ENCODE measurements around the gene TIGD2.
"Not testable (repeated sequence)": the region's sequence is repeated elsewhere in the genome, so short reads cannot be mapped to it uniquely, and the experiment has no call there.

TIGD2 gene

GRCh38 chr4:89134775-89135319 lies 23.5 kb downstream of the TIGD2 start:
- no peaks in the 10 kb centered on the region for H3K4me1 Mint-ChIP-seq
- no peaks in the 10 kb centered on the region for H3K36me3 Mint-ChIP-seq
- no peak for DNase-seq
- no peak overlapping the region for H3K27ac Mint-ChIP-seq
- H3K4me3 Mint-ChIP-seq, result no peak overlapping the region
- no peaks in the 10 kb centered on the region for H3K27me3 Mint-ChIP-seq
- H3K9me3 Mint-ChIP-seq, result no peaks in the 10 kb centered on the region
- ATAC-seq (replicated peaks), result no peak

DNA sequence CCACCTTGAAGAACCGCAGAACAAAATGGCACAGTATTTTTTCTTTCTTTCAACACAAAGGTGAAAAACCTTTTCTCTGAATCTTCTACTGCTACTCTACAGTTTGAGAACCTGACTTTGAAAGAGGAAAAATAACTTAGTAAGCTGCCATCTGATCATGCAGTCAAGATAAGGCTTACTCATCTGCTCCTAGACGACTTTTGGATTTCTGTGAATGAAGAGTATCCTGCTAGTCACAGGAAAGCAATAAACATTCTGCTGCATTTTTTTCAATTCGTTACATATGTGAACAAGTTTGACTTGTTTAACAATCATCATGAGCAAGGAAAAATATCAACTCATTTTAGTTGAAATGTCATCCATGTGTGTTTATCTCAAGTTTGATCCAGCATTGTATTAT lies 25.2 kb downstream of the TIGD2 start:
- no peak overlapping the region for H3K4me3 Mint-ChIP-seq
- H3K9me3 Mint-ChIP-seq, result no peaks in the 10 kb centered on the region
- DNase-seq, result no peak
- H3K4me1 Mint-ChIP-seq, result no peaks in the 10 kb centered on the region
- H3K27me3 Mint-ChIP-seq, result no peaks in the 10 kb centered on the region
- H3K27ac Mint-ChIP-seq, result no peak overlapping the region
- no peaks in the 10 kb centered on the region for H3K36me3 Mint-ChIP-seq
- no peak for ATAC-seq (replicated peaks)

DNA sequence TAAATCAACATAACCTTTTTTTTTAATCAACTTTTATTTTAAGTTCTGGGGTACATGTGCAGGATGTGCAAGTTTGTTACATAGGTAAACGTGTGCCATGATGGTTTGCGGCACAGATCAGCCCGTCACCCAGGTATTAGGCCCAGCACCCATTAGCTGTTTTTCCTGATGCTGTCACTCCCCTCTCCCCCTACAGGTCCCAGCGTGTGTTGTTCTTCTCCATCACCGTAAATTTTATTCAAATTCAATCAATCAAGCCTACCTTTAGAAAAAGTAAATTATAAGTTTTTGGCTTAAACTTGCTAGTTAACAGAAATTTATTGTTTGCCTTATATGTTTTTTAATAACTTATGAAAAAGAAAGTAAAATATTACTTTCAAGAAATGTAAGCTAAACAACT lies 25.9 kb downstream of the TIGD2 start:
- Mint-ChIP-seq H3K36me3 (no peaks in the 10 kb centered on the region), H3K4me3 (no peak overlapping the region), H3K27me3 (no peaks in the 10 kb centered on the region), H3K4me1 (no peaks in the 10 kb centered on the region), H3K27ac (no peak overlapping the region), H3K9me3 (no peaks in the 10 kb centered on the region)
- ATAC-seq (replicated peaks) (no peak), DNase-seq (no peak)

GRCh38 chr4:89137695-89138094 lies 26.4 kb downstream of the TIGD2 start:
- Mint-ChIP-seq H3K27ac (no peak overlapping the region), H3K27me3 (no peaks in the 10 kb centered on the region), H3K4me3 (no peak overlapping the region), H3K9me3 (no peaks in the 10 kb centered on the region), H3K36me3 (no peaks in the 10 kb centered on the region), H3K4me1 (no peaks in the 10 kb centered on the region)
- ATAC-seq (replicated peaks) (no peak), DNase-seq (no peak)

GRCh38 chr4:89140168-89140759 lies 28.9 kb downstream of the TIGD2 start:
- no peak for DNase-seq
- peaks cover 7 to 8% of the 10 kb centered on the region in 2 donors for H3K9me3 Mint-ChIP-seq
- no peak for ATAC-seq (replicated peaks)

GRCh38 chr4:89142691-89143669 lies 31.6 kb downstream of the TIGD2 start:
- no peak overlapping the region for H3K27ac Mint-ChIP-seq
- no peaks in the 10 kb centered on the region for H3K36me3 Mint-ChIP-seq
- ATAC-seq (replicated peaks), result no peak
- DNase-seq, result no peak
- H3K4me3 Mint-ChIP-seq, result no peak overlapping the region
- no peaks in the 10 kb centered on the region for H3K27me3 Mint-ChIP-seq
- no peaks in the 10 kb centered on the region for H3K4me1 Mint-ChIP-seq
- H3K9me3 Mint-ChIP-seq, result peaks cover 9 to 10% of the 10 kb centered on the region in 2 donors

More at GRCh38 chr4:89140168-89140759, 28.9 kb downstream of the TIGD2 start:
- H3K27ac Mint-ChIP-seq, result no peak overlapping the region
- H3K4me1 Mint-ChIP-seq, result no peaks in the 10 kb centered on the region
- H3K36me3 Mint-ChIP-seq, result no peaks in the 10 kb centered on the region
- H3K27me3 Mint-ChIP-seq, result no peaks in the 10 kb centered on the region
- no peak overlapping the region for H3K4me3 Mint-ChIP-seq

DNA sequence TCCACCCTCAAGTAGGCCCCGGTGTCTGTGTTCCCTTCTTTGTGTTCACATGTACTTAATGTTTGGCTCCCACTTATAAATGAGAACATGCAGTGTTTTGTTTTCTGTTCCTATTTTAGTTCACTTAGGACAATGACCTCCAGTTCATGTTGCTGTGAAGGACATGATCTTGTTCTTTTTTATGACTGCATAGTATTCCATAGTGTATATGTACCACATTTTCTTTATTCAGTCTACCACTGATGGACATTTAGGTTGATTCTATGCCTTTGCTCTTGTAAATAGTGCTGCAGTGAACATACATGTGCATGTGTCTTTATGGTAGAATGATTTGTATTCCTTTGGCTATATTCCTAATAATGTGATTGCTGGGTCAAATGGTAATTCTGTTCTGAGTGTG lies 33.3 kb downstream of the TIGD2 start:
- not testable (repeated sequence) for ATAC-seq (replicated peaks); H3K27ac Mint-ChIP-seq; H3K36me3 Mint-ChIP-seq; H3K27me3 Mint-ChIP-seq; DNase-seq; H3K4me3 Mint-ChIP-seq; H3K4me1 Mint-ChIP-seq; H3K9me3 Mint-ChIP-seq

DNA sequence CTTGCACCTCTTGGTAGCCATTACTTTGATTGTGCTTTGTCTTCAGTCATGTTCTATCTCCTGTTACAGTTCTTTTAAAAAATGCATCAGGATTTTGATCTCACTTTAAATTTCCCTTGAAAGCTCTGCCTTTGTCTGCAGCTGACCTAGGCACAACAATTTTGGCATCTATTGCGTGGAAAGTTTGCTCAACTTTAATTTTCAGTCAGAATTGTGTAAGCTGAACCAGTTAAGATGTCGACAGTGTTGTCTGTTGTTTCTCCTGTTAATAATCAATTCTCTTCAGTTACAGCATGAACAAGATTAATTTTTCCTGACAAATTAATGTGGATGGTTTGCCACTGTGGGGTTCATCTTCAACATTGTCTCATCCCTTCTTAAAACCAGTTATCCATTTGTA lies 34.9 kb downstream of the TIGD2 start:
- Mint-ChIP-seq H3K4me1 (no peaks in the 10 kb centered on the region), H3K4me3 (no peak overlapping the region), H3K36me3 (no peaks in the 10 kb centered on the region), H3K27ac (no peak overlapping the region), H3K9me3 (peaks cover 9 to 13% of the 10 kb centered on the region in 2 donors), H3K27me3 (no peaks in the 10 kb centered on the region)
- no peak for DNase-seq
- ATAC-seq (replicated peaks), result no peak

- ATAC-seq (replicated peaks), result no peak
- Mint-ChIP-seq H3K9me3 (peaks cover 0 to 5% of the 10 kb centered on the region in 2 donors), H3K4me1 (no peaks in the 10 kb centered on the region), H3K36me3 (peaks cover 0 to 3% of the 10 kb centered on the region in 2 donors), H3K27me3 (no peaks in the 10 kb centered on the region), H3K4me3 (no peak overlapping the region), H3K27ac (no peak overlapping the region)
- DNase-seq, result no peak
Measured at GRCh38 chr4:89152972-89153371, 41.6 kb downstream of the TIGD2 start.

DNA sequence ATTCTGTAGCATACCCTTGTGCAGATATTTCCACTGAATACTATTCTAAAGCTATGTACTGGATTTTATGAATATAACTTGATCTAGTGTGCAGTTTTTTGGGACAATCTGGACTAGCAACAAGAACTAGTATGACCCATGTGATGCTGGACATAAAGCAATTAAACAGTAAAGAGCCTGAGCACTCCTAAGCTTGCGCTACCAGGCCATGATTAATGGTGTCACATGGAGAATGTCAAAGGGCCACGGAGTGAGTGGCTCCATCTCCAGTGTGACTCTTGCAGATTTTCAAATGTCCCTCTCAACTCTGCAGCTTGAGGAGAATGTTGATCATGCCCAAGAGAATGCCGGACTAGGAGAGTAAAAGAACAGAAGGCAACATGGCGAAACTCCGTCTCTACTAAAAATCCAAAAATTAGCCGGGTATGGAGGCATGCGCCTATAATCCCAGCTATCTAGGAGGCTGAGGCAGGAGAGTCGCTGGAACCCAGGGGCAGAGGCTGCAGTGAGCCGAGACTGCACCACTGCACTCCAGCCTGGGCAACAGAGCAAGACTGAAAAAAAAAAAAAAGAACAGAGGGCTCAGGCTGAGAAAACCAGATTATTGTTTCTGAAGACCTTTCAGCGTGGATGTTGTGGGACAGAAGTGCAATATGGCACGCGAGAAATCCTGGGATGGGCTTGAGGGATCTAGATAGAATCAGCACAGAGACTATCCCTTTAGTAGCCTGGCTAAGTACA lies 45.0 kb downstream of the TIGD2 start:
- Mint-ChIP-seq H3K4me3 (no peak overlapping the region), H3K9me3 (peaks cover 0 to 2% of the 10 kb centered on the region in 2 donors), H3K27ac (no peak overlapping the region), H3K36me3 (peaks cover 0 to 3% of the 10 kb centered on the region in 2 donors), H3K27me3 (peaks cover 0 to 1% of the 10 kb centered on the region in 2 donors), H3K4me1 (no peaks in the 10 kb centered on the region)
- ATAC-seq (replicated peaks), result no peak
- DNase-seq, result no peak

GRCh38 chr4:89157488-89158024 lies 46.2 kb downstream of the TIGD2 start:
- Mint-ChIP-seq H3K4me3 (no peak overlapping the region), H3K27ac (no peak overlapping the region), H3K4me1 (no peaks in the 10 kb centered on the region), H3K36me3 (no peaks in the 10 kb centered on the region), H3K27me3 (peaks cover 0 to 5% of the 10 kb centered on the region in 2 donors), H3K9me3 (no peaks in the 10 kb centered on the region)
- no peak for DNase-seq
- ATAC-seq (replicated peaks), result no peak

DNA sequence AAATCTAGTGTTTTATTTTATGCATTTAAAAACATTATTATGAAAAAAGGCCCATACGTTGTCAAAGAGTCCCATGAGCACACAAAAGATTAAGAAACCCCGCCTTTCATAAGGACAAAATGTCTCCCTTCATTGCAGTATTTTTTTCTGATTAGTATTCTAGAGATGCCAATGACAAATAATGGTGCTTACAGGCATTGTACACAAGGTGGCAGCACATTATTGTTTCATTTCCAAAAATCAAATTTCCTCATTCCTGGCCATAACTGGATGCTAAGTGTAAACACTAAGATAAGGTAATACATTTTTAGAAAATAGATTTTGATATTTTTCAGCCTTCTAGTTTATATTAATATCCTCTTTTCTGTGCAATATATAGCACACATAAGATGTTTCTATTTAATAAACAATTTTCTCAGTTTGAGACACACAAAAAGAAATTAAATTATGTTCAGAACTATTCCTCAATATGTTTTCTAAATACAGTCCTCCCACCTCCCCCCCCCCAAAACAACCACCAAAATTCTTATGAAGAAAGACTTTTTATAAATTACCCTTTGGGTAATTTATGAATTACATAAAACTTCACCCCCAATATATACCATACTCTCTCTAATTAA lies 47.7 kb downstream of the TIGD2 start:
- H3K4me1 Mint-ChIP-seq, result no peaks in the 10 kb centered on the region
- peak; percentile 27 to 33 for ATAC-seq (replicated peaks)

DNA sequence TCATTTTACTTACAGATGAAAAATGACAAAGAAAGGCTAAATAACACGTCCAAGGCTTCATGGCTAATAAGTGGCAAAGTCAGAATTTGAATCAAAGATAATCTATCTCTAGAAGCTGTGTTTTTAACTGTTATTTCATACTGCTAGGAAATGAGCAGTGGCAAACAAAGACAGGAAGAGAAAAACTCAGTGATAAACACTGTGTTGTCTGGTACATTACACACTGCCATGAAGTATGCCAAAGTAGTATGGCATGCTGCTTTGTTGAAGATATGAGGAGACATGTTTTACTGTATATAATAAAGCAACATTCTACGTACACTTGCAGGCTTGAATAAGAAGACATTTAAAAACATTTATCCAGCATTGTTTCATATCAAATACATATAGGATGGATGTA lies 49.5 kb downstream of the TIGD2 start:
- no peak for ATAC-seq (replicated peaks)
- H3K9me3 Mint-ChIP-seq, result no peaks in the 10 kb centered on the region
- peaks cover 0 to 5% of the 10 kb centered on the region in 2 donors for H3K27me3 Mint-ChIP-seq
- H3K4me3 Mint-ChIP-seq, result no peak overlapping the region
- DNase-seq, result no peak
- H3K36me3 Mint-ChIP-seq, result no peaks in the 10 kb centered on the region
- H3K27ac Mint-ChIP-seq, result no peak overlapping the region
- H3K4me1 Mint-ChIP-seq, result no peaks in the 10 kb centered on the region

More for the DNA sequence above, 47.7 kb downstream of the TIGD2 start:
- H3K27me3 Mint-ChIP-seq, result peaks cover 0 to 5% of the 10 kb centered on the region in 2 donors
- no peak overlapping the region for H3K27ac Mint-ChIP-seq
- DNase-seq, result no peak
- no peaks in the 10 kb centered on the region for H3K9me3 Mint-ChIP-seq
- no peak overlapping the region for H3K4me3 Mint-ChIP-seq
- no peaks in the 10 kb centered on the region for H3K36me3 Mint-ChIP-seq

DNA sequence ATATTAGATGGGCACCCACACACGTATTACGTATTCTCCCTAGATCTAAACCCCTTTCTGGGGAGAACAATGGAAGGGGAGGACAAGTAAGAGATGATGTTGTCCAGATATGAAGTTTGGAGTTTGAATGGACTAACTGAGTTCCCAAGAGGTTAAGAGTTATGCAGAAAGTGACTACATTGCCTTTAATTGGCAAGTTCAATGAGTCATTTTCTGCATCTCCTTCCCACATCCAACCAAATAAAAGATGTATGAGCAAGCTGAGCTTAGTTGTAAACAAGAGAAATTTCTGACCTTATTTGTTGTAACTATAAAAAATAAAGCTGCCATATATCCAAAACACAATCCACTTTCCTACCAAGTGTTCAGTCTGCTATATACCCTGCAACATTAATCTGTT lies 50.5 kb downstream of the TIGD2 start:
- H3K27ac Mint-ChIP-seq, result no peak overlapping the region
- H3K4me3 Mint-ChIP-seq, result no peak overlapping the region
- peaks cover 0 to 5% of the 10 kb centered on the region in 2 donors for H3K27me3 Mint-ChIP-seq
- no peak for DNase-seq
- H3K36me3 Mint-ChIP-seq, result no peaks in the 10 kb centered on the region
- H3K4me1 Mint-ChIP-seq, result no peaks in the 10 kb centered on the region
- H3K9me3 Mint-ChIP-seq, result no peaks in the 10 kb centered on the region
- no peak for ATAC-seq (replicated peaks)
